K562 (cell line): ENCODE data around the gene HPN. TPM values are rescaled to one million over a fixed set of nuclear protein-coding genes. Genes with fewer than 3 reads are reported as not detected.

Source experiments
- ATAC-seq: fragments of 200-7000 bp; cut with Tn5 transposase; 3 replicates; pipeline ENCODE4 v1.9.1; 2020; ENCODE audit warnings: moderate library complexity
- BruUV-seq: library from RNA; stranded (reverse); fragments of 400-500 nt; replicated peaks from 2 replicates; lab custom pipeline; 2021; lab: Mats Ljungman, UMichigan
- CTCF ChIA-PET: fragments of 300-600 bp; formaldehyde crosslinking; extraction: SDS; loops from one replicate; lab custom pipeline; 2021; ENCODE audit warnings: low intra/inter-chr PET ratio; lab: Yijun Ruan, JAX
- POLR2A ChIA-PET: fragments of 300-600, 350-650 bp; sonication (Branson Sonifier 250); formaldehyde crosslinking; extraction: SDS; loops from one replicate; lab custom pipeline; 2021; ENCODE audit warnings: antibody characterized with exemption, inconsistent platforms; lab: Yijun Ruan, JAX
- DNase-seq, 4 experiments: peaks; one replicate each; pipeline versions ENCODE4 v3.0.0 to v3.0.0-alpha.2; 2011 to 2018; ENCODE audit warnings: low spot score in 3 of 4, mixed read lengths in 3 of 4; ENCODE audit errors: extremely low read depth in 1 of 4
- FAIRE-seq: peaks from 2 replicates; lab custom pipeline; 2011; peaks lifted over from hg19 to GRCh38; lab: Jason Lieb, UNC
- H2AFZ ChIP-seq: 2 replicates; pipeline ENCODE4 v1.6.0; 2011; ENCODE audit warnings: low read depth, low read length, control low read depth, inconsistent platforms
- H3K27ac ChIP-seq: fragments of 200-600 bp; 3 replicates; pipeline ENCODE4 v1.8.0; 2011; ENCODE audit warnings: low read depth, mild to moderate bottlenecking, control low read depth, inconsistent platforms, low read length, moderate library complexity, mixed read lengths; ENCODE audit errors: extremely low read depth
- H3K27me3 ChIP-seq, 2 experiments: fragments of 300-600 bp in 1 of 2; 2 replicates in 1 of 2; 3 replicates in 1 of 2; pipeline versions ENCODE4 v1.6.0 to v1.8.0; 2011; ENCODE audit warnings: inconsistent platforms in 2 of 2, low read length in 2 of 2, mild to moderate bottlenecking in 1 of 2, mixed read lengths in 1 of 2, moderate library complexity in 1 of 2; ENCODE audit not compliant: control insufficient read depth in 2 of 2, insufficient read depth in 2 of 2
- H3K36me3 ChIP-seq: fragments of 300-600 bp; 3 replicates; pipeline ENCODE4 v1.8.0; 2011; ENCODE audit warnings: mild to moderate bottlenecking, low read length, inconsistent platforms; ENCODE audit not compliant: control insufficient read depth, insufficient read depth
- H3K4me1 ChIP-seq, 2 experiments: fragments of 200-600 bp in 1 of 2; replicated peaks in 1 of 2; 2 replicates in 1 of 2; 3 replicates in 1 of 2; pipeline versions ENCODE4 v1.5.1 to v1.8.0; 2011; ENCODE audit warnings: inconsistent platforms in 2 of 2, low read length in 2 of 2, mild to moderate bottlenecking in 1 of 2, mixed read lengths in 1 of 2, moderate library complexity in 1 of 2; ENCODE audit not compliant: control insufficient read depth in 2 of 2, insufficient read depth in 2 of 2
- H3K4me2 ChIP-seq: 2 replicates; pipeline ENCODE4 v1.6.1; 2011; ENCODE audit warnings: low read length, control low read depth, inconsistent platforms, mixed read lengths; ENCODE audit not compliant: insufficient read depth
- H3K4me3 ChIP-seq: fragments of 200-600 bp; sonication (generic), shearing (Covaris generic); 2 replicates; pipeline ENCODE4 v1.5.1; 2016; ENCODE audit warnings: control low read depth, inconsistent platforms
- H3K79me2 ChIP-seq: fragments of 200-600 bp; 3 replicates; pipeline ENCODE4 v1.8.0; 2011; ENCODE audit warnings: low read length, inconsistent platforms; ENCODE audit not compliant: control insufficient read depth, insufficient read depth
- H3K9ac ChIP-seq, 2 experiments: 2 replicates each; pipeline versions ENCODE4 v1.6.0 to v1.6.1; 2011; ENCODE audit warnings: low read depth in 2 of 2, low read length in 2 of 2, control low read depth in 1 of 2, inconsistent platforms in 1 of 2, mild to moderate bottlenecking in 1 of 2, mixed read lengths in 1 of 2; ENCODE audit not compliant: insufficient read depth in 1 of 2
- H3K9me1 ChIP-seq: one replicate; pipeline ENCODE4 v1.6.0; 2011; ENCODE audit warnings: inconsistent platforms, mild to moderate bottlenecking, low read length, moderate library complexity; ENCODE audit not compliant: control insufficient read depth, insufficient read depth
- H3K9me3 ChIP-seq: replicated peaks from 2 replicates; pipeline ENCODE4 v1.5.1; 2011; ENCODE audit warnings: low read depth, low read length, inconsistent platforms; ENCODE audit not compliant: control insufficient read depth, insufficient read depth
- H4K20me1 ChIP-seq: replicated peaks from 2 replicates; pipeline ENCODE4 v1.6.1; 2011; ENCODE audit warnings: low read length, inconsistent platforms, mixed read lengths; ENCODE audit not compliant: control insufficient read depth, insufficient read depth
- ARID2 ChIP-seq: fragments of 450-650 bp; IDR thresholded peaks from 2 replicates; pipeline ENCODE4 v1.6.1; 2017; ENCODE audit warnings: antibody characterized with exemption, mild to moderate bottlenecking
- ATF6 ChIP-seq: sonication (generic); formaldehyde crosslinking; IDR thresholded peaks from 2 replicates; pipeline ENCODE4 v1.4.0; 2020; ENCODE audit warnings: mild to moderate bottlenecking, missing genetic modification reagents
- CHD4 ChIP-seq: fragments of 200-600 bp; sonication (generic); IDR thresholded peaks from 3 replicates; pipeline ENCODE4 v1.6.1; 2012; ENCODE audit warnings: low read depth, mild to moderate bottlenecking, mixed read lengths, low read length, inconsistent platforms; ENCODE audit not compliant: insufficient read depth, insufficient replicate concordance, poor library complexity, severe bottlenecking
- FOXK1 ChIP-seq: sonication (generic); formaldehyde crosslinking; IDR thresholded peaks from 2 replicates; pipeline ENCODE4 v1.8.0; 2022; ENCODE audit warnings: missing genetic modification reagents, mild to moderate bottlenecking, borderline replicate concordance
- GATA2 ChIP-seq: sonication (generic); formaldehyde crosslinking; IDR thresholded peaks from 2 replicates; pipeline ENCODE4 v1.4.0; 2020; ENCODE audit warnings: mild to moderate bottlenecking, missing genetic modification reagents
- GATAD2B ChIP-seq: fragments of 450-650 bp; IDR thresholded peaks from 2 replicates; pipeline ENCODE4 v1.6.1; 2017; ENCODE audit warnings: mild to moderate bottlenecking, borderline replicate concordance
- MTA1 ChIP-seq: fragments of 450-650 bp; IDR thresholded peaks from 2 replicates; pipeline ENCODE4 v1.6.1; 2017; ENCODE audit warnings: borderline replicate concordance
- PHF21A ChIP-seq: fragments of 450-650 bp; IDR thresholded peaks from 2 replicates; pipeline ENCODE4 v1.6.1; 2017; ENCODE audit warnings: low read depth, borderline replicate concordance
- SMARCC2 ChIP-seq: fragments of 450-650 bp; IDR thresholded peaks from 2 replicates; pipeline ENCODE4 v1.6.1; 2017; ENCODE audit warnings: antibody characterized with exemption, moderate library complexity, mild to moderate bottlenecking, low read depth
- SNIP1 ChIP-seq: fragments of 450-650 bp; IDR thresholded peaks from 2 replicates; pipeline ENCODE4 v1.7.1; 2017; ENCODE audit warnings: low read depth, mild to moderate bottlenecking
- ZBTB7A ChIP-seq: IDR thresholded peaks from 2 replicates; pipeline ENCODE4 v1.6.1; 2011; ENCODE audit warnings: low read depth, mild to moderate bottlenecking, low read length, moderate library complexity, borderline replicate concordance; ENCODE audit not compliant: control insufficient read depth
- ZBTB8A ChIP-seq: fragments of 450-650 bp; IDR thresholded peaks from 2 replicates; pipeline ENCODE4 v1.6.1; 2018; ENCODE audit warnings: mild to moderate bottlenecking, moderate library complexity; ENCODE audit not compliant: partially characterized antibody
- ZNF354B ChIP-seq: fragments of 250-450 bp; sonication (Bioruptor Pico); IDR thresholded peaks from 2 replicates; pipeline ENCODE4 v1.4.0; 2020
- ZNF561 ChIP-seq: fragments of 450-650 bp; formaldehyde crosslinking; conservative IDR thresholded peaks from 2 replicates; pipeline ENCODE4 v1.4.0; 2020; ENCODE audit warnings: mild to moderate bottlenecking, moderate library complexity
- ZZZ3 ChIP-seq: fragments of 450-650 bp; IDR thresholded peaks from 2 replicates; pipeline ENCODE4 v1.6.1; 2016; ENCODE audit warnings: antibody characterized with exemption, mild to moderate bottlenecking, moderate library complexity
- WGBS: fragments of 100-300 bp; shearing (Covaris generic); methylation state at CpG from one replicate; pipeline ENCODE4 v1.1.6; 2016; ENCODE audit warnings: low coverage, mixed read lengths; ENCODE audit not compliant: insufficient coverage; ENCODE audit errors: missing lambda C conversion rate; 5-methylcytosine and 5-hydroxymethylcytosine counted together
- in situ Hi-C: fragments of 300-500 bp; cut with MboI; formaldehyde crosslinking; loops from 4 replicates; pipeline ENCODE4 v1.15.0; 2018; ENCODE audit warnings: inconsistent platforms, mixed read lengths
- intact Hi-C: fragments of 100-400 bp; cut with micrococcal nuclease; formaldehyde crosslinking; loops from 2 replicates; pipeline ENCODE4 v1.14.2; 2022
- polyA plus RNA-seq, 8 experiments: library from polyadenylated mRNA; depleted of rRNA in 4 of 8; stranded (reverse) in 5 of 8; unstranded in 3 of 8; fragments of >200 nt; fragmentation: Nextera tagmentation in 2 of 8; fragmentation: Illumina TruSeq in 1 of 8; extraction: Ambion mirVana in 2 of 8; extraction: Trizol in 1 of 8; gene quantifications; 2 replicates each; pipeline versions ENCODE4 v1.2.1 to v1.2.3, GENCODE V29; 2011 to 2014; ENCODE audit warnings: inconsistent platforms in 1 of 8, missing spikeins in 1 of 8
- total RNA-seq, 7 experiments: library from RNA; depleted of rRNA in 6 of 7; stranded (reverse); fragments of >200 nt in 6 of 7; fragmentation: Illumina TruSeq in 2 of 7; extraction: Trizol in 2 of 7; gene quantifications; 2 replicates each; pipeline versions ENCODE4 v1.2.1 to v1.2.3, GENCODE V29; 2011 to 2021; ENCODE audit warnings: low replicate concordance in 1 of 7
- TF ChIP-seq, protein P1 (sequence below): conservative IDR thresholded peaks from 2 replicates; pipeline ENCODE4 v1.6.1; 2011; ENCODE audit warnings: low read depth, mild to moderate bottlenecking, low read length; ENCODE audit not compliant: control insufficient read depth
- TF ChIP-seq, protein P2 (sequence below): fragments of 250-450 bp; sonication (Bioruptor Pico); IDR thresholded peaks from 2 replicates; pipeline ENCODE4 v1.8.0; 2022; ENCODE audit warnings: inconsistent platforms, mild to moderate bottlenecking, moderate library complexity, borderline replicate concordance

Gene HPN
- total and polyA plus RNA-seq, 9 of the 15 experiments (the other 6 are each of a cell fraction or from before 2014, with no cell fraction given), result 0.10 to 0.20 TPM; not detected in 7

GRCh38 chr19:35042056-35042730, 672 bp downstream of the HPN start:
- Histone ChIP-seq H3K9me3 (no peaks in the 10 kb centered on the region), H3K4me3 (no peak overlapping the region), H3K4me2 (no peak overlapping the region; the same call in 1 of the 2 replicates), H3K79me2 (no peaks in the 10 kb centered on the region), H3K27ac (no peak overlapping the region; the same call in 1 of the 3 replicates), H4K20me1 (no peaks in the 10 kb centered on the region), H3K36me3 (no peaks in the 10 kb centered on the region), H3K9ac (peak overlapping the region; percentile 25 to 41; a peak in 2 of 4 replicates), H2AFZ (no peak overlapping the region; the same call in 1 of the 2 replicates), H3K4me1 (peaks cover 21 to 40% of the 10 kb centered on the region in 2 experiments), H3K27me3 (no peaks in the 10 kb centered on the region), H3K9me1 (no peaks in the 10 kb centered on the region)
- TF ChIP-seq ZZZ3 (no peak), FOXK1 (no peak), CHD4 (no peak), ATF6 (CRISPR knock-in tag) (no peak), MTA1 (no peak), ZBTB7A (no peak), GATAD2B (no peak), PHF21A (no peak), SMARCC2 (no peak), ZBTB8A (no peak), SNIP1 (no peak), ARID2 (no peak), ZNF561 (CRISPR knock-in tag) (no peak), GATA2 (CRISPR knock-in tag) (no peak), ZNF354B (no peak)
- TF ChIP-seq, protein P1, sequence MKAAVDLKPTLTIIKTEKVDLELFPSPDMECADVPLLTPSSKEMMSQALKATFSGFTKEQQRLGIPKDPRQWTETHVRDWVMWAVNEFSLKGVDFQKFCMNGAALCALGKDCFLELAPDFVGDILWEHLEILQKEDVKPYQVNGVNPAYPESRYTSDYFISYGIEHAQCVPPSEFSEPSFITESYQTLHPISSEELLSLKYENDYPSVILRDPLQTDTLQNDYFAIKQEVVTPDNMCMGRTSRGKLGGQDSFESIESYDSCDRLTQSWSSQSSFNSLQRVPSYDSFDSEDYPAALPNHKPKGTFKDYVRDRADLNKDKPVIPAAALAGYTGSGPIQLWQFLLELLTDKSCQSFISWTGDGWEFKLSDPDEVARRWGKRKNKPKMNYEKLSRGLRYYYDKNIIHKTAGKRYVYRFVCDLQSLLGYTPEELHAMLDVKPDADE, result no peak
- TF ChIP-seq, protein P2, sequence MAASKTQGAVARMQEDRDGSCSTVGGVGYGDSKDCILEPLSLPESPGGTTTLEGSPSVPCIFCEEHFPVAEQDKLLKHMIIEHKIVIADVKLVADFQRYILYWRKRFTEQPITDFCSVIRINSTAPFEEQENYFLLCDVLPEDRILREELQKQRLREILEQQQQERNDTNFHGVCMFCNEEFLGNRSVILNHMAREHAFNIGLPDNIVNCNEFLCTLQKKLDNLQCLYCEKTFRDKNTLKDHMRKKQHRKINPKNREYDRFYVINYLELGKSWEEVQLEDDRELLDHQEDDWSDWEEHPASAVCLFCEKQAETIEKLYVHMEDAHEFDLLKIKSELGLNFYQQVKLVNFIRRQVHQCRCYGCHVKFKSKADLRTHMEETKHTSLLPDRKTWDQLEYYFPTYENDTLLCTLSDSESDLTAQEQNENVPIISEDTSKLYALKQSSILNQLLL (CRISPR knock-in tag), result no peak
- no TSS peak for BruUV-seq
- ChIA-PET CTCF (no interaction called here), POLR2A (no interaction called here)
- intact Hi-C loops (loop anchor here (10.0 kb wide), 1 partner anchor 53 kb away; no protein-coding TSS in a partner anchor), in situ Hi-C loops (no loop called here)
- FAIRE-seq, result no peak
- 71% methylated on average over 11 of the region's 14 CpGs for WGBS
- no peak for ATAC-seq
- DNase-seq, result no peak
